Activated CD4-positive, alpha-beta T cell treated with anti-CD3 and anti-CD28 coated beads, Interleukin-2, amount 10 ng/mL, durations not matched to agents 24 days and 14 days (primary cell): ENCODE measurements around the gene PPP1R9A. TPM values are rescaled to one million over a fixed set of nuclear protein-coding genes. Genes with fewer than 3 reads are reported as not detected.
A peak's percentile ranks its signal among the peaks of the same experiment; 100 is the strongest.

Experiments used
- DNase-seq: peaks from one replicate; pipeline ENCODE4 v3.0.0; 2022
- H3K27ac Mint-ChIP-seq: one replicate; pipeline ENCODE4 v1.8.0; 2022; ENCODE audit warnings: mild to moderate bottlenecking, mixed read lengths
- H3K27me3 Mint-ChIP-seq: one replicate; pipeline ENCODE4 v1.8.0; 2022; ENCODE audit warnings: mixed read lengths
- H3K36me3 Mint-ChIP-seq: one replicate; pipeline ENCODE4 v1.8.0; 2022; ENCODE audit warnings: low read depth, mild to moderate bottlenecking, mixed read lengths
- H3K4me1 Mint-ChIP-seq: one replicate; pipeline ENCODE4 v1.8.0; 2021; ENCODE audit warnings: mixed read lengths
- H3K4me3 Mint-ChIP-seq: one replicate; pipeline ENCODE4 v1.8.0; 2022; ENCODE audit warnings: mild to moderate bottlenecking, moderate library complexity, mixed read lengths
- H3K9me3 Mint-ChIP-seq: one replicate; pipeline ENCODE4 v1.8.0; 2021; ENCODE audit warnings: mixed read lengths
- intact Hi-C: fragments of 100-400 bp; cut with micrococcal nuclease; formaldehyde crosslinking; loops from one replicate; pipeline ENCODE4 v1.15.1; 2023
- total RNA-seq: library from RNA; stranded (reverse); gene quantifications from 2 replicates; pipeline ENCODE4 v1.2.3, GENCODE V29; 2022

The PPP1R9A gene
- total RNA-seq, 1 donor from 2014 or later: not detected

DNA sequence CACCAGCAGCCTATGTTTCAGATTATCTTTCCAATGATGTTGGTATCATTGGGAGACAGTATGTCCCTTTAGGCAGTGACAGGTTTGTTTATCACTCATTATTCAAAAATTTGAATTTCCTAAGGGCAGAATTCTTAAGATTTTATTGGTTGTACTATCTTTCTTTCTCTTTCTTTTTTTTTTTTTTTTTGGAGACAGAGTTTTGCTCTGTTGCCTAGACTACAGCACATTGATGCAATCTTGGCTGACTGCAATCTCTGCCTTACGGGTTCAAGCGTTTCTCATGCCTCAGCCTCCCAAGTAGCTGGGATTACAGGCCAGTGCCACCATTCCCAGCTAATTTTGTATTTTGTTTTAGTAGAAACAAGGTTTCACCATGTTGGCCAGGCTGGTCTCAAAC lies 305.8 kb downstream of the PPP1R9A start:
- Mint-ChIP-seq H3K36me3 (no peaks in the 10 kb centered on the region), H3K4me1 (no peaks in the 10 kb centered on the region), H3K4me3 (no peak overlapping the region), H3K9me3 (no peaks in the 10 kb centered on the region), H3K27ac (no peak overlapping the region), H3K27me3 (no peaks in the 10 kb centered on the region)
- no peak for DNase-seq
- intact Hi-C loops: no loop called here

DNA sequence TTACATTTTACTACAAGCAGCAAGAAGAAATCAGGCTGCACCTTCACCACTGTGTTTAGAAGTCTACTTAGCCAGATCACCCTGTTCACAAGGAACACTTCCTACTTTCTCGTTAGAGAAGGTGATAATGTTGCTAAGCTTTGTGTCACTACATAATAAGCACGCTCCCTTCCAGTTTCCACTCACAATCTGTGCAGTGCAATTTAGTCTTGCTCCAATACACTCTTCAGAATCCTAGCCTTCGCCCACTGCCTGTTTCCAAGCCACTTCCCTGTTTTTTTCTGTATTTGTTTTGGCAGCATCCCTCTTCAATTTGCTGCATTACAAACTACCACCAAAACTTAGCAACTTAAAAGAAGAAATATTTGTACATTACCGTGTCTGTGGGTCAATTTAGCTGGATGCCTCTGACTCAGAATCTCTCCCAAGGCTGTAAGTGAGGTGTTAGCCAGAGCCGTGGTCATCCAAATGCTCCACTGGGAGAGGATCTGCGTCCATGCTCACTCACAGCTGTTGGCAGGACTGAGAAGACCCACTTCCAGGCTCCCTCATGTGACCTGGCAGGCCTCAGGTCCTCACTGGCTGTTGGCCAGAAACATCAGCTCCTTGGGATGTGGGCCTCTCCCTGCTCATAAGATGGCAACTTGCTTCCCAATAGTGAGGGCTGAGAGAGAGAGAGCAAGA lies 306.6 kb downstream of the PPP1R9A start:
- Mint-ChIP-seq H3K4me1 (no peaks in the 10 kb centered on the region), H3K4me3 (no peak overlapping the region), H3K36me3 (no peaks in the 10 kb centered on the region), H3K27ac (no peak overlapping the region), H3K9me3 (no peaks in the 10 kb centered on the region), H3K27me3 (no peaks in the 10 kb centered on the region)
- DNase-seq: no peak
- intact Hi-C loops: no loop called here

DNA sequence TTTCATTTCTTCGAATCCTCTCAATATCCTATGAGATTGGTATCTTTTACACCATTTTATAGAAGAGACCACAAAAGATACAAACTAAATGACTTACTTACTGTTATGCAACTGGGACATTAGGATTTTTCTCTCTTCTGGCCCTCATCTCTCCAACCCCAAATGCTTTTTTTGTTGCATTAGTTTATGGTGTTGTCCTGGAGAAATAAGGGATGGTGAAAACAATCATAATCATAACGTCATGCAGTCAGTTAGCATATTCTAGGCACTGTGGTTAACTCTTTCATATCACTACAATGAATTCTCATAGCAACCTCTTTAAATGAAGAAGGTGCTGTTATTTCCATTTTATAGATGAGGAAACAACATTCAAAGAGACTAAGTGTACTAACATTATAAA lies 312.3 kb downstream of the PPP1R9A start:
- Mint-ChIP-seq H3K36me3 (no peaks in the 10 kb centered on the region), H3K4me3 (no peak overlapping the region), H3K9me3 (no peaks in the 10 kb centered on the region), H3K4me1 (no peaks in the 10 kb centered on the region), H3K27ac (no peak overlapping the region), H3K27me3 (no peaks in the 10 kb centered on the region)
- intact Hi-C loops: no loop called here
- no peak for DNase-seq

DNA sequence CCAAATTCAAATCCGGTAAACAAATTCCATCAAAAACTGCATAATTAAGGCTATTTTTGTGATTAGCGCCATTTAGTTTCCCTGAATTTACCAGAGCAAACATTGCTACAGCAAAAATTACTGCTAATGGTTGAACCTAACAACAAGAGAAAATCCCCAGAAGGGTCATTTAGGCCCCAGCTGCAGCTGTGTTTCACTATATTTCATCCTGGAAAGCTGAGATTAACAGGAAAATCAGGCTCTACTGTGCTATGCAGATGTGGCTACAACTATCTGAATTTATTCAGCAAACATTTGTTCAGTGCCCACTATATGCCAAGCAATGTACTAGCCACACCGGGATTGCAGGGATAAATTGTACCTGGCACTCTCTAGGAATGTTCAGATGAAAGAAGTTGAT lies 312.9 kb downstream of the PPP1R9A start:
- Mint-ChIP-seq H3K36me3 (no peaks in the 10 kb centered on the region), H3K4me3 (no peak overlapping the region), H3K9me3 (no peaks in the 10 kb centered on the region), H3K27me3 (no peaks in the 10 kb centered on the region), H3K4me1 (no peaks in the 10 kb centered on the region), H3K27ac (no peak overlapping the region)
- intact Hi-C loops: no loop called here
- no peak for DNase-seq

DNA sequence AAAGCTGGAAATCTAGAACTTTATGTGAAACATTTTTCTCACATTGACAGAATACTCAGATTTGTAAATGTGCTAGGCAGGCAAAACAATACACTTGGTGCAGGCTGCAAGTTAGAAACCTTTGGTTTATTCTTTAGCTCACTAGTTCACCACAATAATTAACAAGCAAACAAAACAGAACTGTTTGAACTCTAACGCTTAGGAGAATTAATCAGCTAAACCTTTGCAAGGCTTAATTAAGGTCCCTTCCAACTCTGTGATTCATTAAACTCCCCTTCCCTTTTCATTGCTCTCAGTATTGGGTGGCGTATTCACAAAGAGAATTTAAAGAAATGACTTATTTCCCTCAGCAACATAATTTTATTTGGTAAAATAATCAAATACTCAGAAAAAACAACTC lies 317.9 kb downstream of the PPP1R9A start:
- Mint-ChIP-seq H3K4me3 (no peak overlapping the region), H3K9me3 (no peaks in the 10 kb centered on the region), H3K4me1 (no peaks in the 10 kb centered on the region), H3K27ac (no peak overlapping the region), H3K27me3 (no peaks in the 10 kb centered on the region), H3K36me3 (no peaks in the 10 kb centered on the region)
- intact Hi-C loops: no loop called here
- no peak for DNase-seq

DNA sequence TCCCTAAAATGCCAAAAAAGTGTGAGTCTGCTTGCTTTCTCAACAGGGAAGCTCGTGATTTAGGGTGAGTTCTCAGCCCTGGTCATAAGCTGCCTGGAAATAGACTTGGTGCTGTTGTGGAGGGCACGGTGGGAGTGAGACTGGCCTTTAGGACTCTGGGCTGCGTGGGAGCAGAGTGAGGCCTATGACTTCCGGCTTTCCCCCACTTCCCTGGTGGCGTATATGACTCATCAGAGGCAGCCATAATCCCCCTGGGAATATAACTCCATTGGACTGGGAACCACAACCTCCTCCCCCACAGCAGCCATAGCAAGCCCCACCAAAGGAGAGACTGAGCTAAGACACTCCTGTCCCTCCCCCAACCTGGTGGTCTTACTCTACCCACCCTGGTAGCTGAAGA lies 321.9 kb downstream of the PPP1R9A start:
- no peak for DNase-seq
- Mint-ChIP-seq H3K9me3 (no peaks in the 10 kb centered on the region), H3K4me3 (no peak overlapping the region), H3K27ac (no peak overlapping the region), H3K4me1 (no peaks in the 10 kb centered on the region), H3K36me3 (no peaks in the 10 kb centered on the region), H3K27me3 (no peaks in the 10 kb centered on the region)
- intact Hi-C loops: no loop called here

DNA sequence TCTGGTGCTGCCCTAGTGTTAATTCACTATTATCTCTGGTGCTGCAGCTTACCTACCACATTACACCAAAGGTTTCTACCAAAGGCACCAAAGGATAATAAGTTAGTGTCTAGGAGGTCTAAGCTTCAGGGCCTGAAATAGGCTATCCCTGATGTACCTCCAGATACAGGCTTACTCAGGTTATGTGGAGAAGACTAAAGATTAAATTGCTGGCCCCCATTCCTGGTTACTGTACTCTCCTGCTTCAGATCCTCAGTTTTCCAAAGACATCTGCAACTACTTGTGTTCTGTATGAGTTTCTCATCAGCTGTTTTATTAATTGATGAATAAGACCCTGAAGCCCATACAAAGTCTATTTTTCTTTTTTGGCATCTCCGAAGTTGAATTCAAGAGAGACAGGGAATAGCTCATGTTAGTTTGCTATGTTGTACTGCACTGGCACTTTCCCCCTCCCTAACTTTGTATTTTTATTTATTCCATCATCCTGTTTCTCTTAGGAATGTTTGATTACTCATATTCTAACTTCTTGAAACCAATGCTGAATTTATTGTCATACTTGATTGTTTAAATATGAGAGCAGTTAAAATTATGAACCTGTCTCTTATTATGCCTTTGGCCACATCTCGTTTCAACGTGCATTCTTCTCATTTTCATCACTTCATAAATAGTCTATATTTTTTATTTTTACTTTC lies 331.0 kb downstream of the PPP1R9A start:
- DNase-seq: no peak
- H3K9me3 Mint-ChIP-seq: no peaks in the 10 kb centered on the region
- H3K27me3 Mint-ChIP-seq: peaks cover 3% of the 10 kb centered on the region
- H3K4me3 Mint-ChIP-seq: no peak overlapping the region
- intact Hi-C loops: no loop called here
- H3K36me3 Mint-ChIP-seq: no peaks in the 10 kb centered on the region
- H3K4me1 Mint-ChIP-seq: no peaks in the 10 kb centered on the region
- no peak overlapping the region for H3K27ac Mint-ChIP-seq

DNA sequence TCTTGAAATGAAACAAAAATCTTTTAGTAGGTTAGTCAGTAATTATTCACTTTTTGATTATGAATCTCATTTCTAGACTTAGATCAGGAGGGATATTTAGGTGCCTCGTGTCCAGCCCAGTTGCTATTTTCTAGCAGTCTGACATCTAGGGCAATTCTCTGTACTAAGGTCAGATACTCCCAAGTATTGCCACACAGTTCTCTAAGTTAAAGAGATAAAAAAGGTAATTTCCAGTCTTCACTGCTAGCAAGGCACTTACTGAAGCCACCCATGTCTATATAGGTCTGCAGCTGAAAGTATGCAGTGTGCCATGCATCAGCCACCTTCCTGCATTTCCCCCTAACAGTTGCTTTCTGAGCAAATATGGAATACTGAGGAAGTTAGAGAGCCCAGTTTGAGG lies 333.5 kb downstream of the PPP1R9A start:
- Mint-ChIP-seq H3K27me3 (peaks cover 3% of the 10 kb centered on the region), H3K4me3 (no peak overlapping the region), H3K4me1 (no peaks in the 10 kb centered on the region), H3K9me3 (no peaks in the 10 kb centered on the region), H3K27ac (no peak overlapping the region), H3K36me3 (no peaks in the 10 kb centered on the region)
- DNase-seq: no peak
- intact Hi-C loops: loop anchor here (10.0 kb wide), 1 partner anchor 234 kb away; no protein-coding TSS in a partner anchor

DNA sequence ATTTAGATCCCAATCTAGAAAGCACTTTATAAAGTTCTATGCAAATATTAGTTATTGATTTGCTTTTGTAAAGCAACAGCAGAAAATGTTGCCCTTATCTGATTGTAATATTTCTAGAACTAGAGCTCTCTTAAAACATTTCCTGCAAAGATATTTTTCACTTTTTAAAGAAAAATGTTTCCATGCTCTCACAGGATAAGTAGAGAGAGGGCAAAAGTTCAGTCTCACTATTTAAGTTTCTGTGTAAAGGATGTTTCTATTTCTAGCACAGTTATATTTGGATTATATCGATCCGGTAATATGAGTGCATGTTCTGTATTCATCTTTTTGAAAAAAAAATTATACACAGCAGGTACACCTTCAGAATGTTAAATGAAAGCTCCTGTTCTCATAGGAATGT lies 334.9 kb downstream of the PPP1R9A start:
- no peaks in the 10 kb centered on the region for H3K4me1 Mint-ChIP-seq
- H3K27me3 Mint-ChIP-seq: peaks cover 3% of the 10 kb centered on the region
- no peaks in the 10 kb centered on the region for H3K9me3 Mint-ChIP-seq
- DNase-seq: no peak
- intact Hi-C loops: loop anchor here (10.0 kb wide), 1 partner anchor 233 kb away; no protein-coding TSS in a partner anchor
- no peaks in the 10 kb centered on the region for H3K36me3 Mint-ChIP-seq
- no peak overlapping the region for H3K27ac Mint-ChIP-seq
- no peak overlapping the region for H3K4me3 Mint-ChIP-seq

DNA sequence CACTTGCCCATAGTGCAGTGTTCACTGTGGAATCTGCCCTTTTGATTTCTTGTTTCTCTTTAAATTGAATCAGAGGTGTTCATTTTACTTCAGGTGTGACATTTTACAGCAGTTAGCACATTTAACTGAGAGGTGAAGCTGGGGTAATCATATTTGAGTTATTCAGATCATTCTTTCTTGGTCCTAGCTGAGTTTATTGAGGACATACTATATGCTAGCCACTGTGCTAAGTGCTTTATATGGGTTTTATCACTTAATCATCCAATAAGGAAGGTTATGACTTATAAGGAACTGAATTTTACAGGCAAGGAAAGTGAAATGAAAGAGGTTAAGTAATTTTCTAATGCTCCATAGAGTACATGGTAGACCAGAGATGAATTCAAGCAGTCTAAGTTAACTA lies 337.2 kb downstream of the PPP1R9A start:
- Mint-ChIP-seq H3K27ac (no peak overlapping the region), H3K36me3 (no peaks in the 10 kb centered on the region), H3K4me1 (no peaks in the 10 kb centered on the region), H3K9me3 (no peaks in the 10 kb centered on the region), H3K27me3 (peaks cover 3% of the 10 kb centered on the region), H3K4me3 (no peak overlapping the region)
- DNase-seq: no peak
- intact Hi-C loops: loop anchor here (10.0 kb wide), 1 partner anchor 230 kb away; no protein-coding TSS in a partner anchor

DNA sequence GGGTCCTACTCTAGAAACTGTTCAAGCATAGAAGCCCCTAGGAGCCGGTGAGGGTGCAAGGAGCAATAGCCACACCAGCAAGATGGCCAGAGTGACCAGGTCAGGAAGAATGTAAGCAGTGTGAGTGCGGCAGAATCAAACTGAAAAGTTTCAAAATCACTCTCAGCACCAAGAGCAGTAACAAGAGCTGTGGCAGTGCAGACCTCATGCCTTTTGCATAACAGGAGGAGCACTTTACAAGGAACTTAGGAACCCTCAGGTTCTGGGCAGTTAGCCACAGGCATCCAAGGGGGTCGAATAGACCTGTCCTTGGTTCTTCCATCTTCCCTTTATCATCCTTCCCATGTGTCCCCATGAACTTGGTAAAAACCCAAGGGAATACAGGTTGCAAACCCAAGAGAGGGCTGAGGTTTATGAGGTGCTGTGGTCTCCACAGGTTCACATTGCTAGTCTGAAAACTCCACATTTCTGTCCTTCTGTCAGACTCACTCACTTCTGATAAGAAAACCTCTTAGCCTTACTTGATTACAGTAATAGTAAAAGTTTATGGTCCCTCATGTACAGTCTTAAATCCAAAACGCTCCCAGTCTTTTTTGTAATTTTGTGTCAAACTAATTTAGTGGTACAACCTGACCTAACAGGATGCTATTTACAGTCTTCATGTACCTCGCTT lies 338.6 kb downstream of the PPP1R9A start:
- H3K27ac Mint-ChIP-seq: no peak overlapping the region
- no peak for DNase-seq
- intact Hi-C loops: loop anchor here (2.0 to 10.0 kb wide), 2 partner anchors 229 to 797 kb away; no protein-coding TSS in a partner anchor
- H3K36me3 Mint-ChIP-seq: no peaks in the 10 kb centered on the region
- H3K9me3 Mint-ChIP-seq: no peaks in the 10 kb centered on the region
- no peaks in the 10 kb centered on the region for H3K4me1 Mint-ChIP-seq
- H3K27me3 Mint-ChIP-seq: peaks cover 3% of the 10 kb centered on the region
- H3K4me3 Mint-ChIP-seq: no peak overlapping the region

DNA sequence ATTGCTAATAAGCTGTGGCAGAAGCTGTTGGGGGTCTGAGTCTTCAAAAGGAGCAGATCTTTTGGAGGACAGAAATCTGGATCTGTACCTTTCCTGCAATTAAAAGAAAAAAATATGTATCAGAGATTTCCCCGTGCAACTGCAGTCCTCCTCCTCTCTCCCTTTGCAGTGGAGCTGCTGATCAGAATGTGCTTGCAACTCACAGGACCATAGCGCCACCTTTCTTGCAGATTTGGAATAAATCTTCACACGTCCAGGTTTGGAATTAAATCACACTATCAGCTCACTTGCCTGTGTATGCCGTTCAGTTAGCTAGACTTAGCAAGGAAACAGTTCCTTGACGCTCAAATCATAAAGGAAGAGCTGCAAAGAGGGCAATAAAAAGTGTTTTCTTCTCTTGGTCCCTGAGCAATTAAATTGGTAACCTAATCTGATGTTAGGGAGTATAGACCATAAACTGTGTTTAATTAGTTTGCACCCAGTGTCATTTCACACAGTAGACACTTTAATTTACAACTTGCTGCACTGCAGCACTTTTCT lies 339.5 kb downstream of the PPP1R9A start:
- DNase-seq: peak; percentile 66
- no peaks in the 10 kb centered on the region for H3K4me1 Mint-ChIP-seq
- H3K4me3 Mint-ChIP-seq: no peak overlapping the region
- peaks cover 3% of the 10 kb centered on the region for H3K27me3 Mint-ChIP-seq
- H3K36me3 Mint-ChIP-seq: no peaks in the 10 kb centered on the region
- intact Hi-C loops: loop anchor here (2.0 to 10.0 kb wide), 2 partner anchors 228 to 798 kb away; no protein-coding TSS in a partner anchor
- H3K27ac Mint-ChIP-seq: no peak overlapping the region
- no peaks in the 10 kb centered on the region for H3K9me3 Mint-ChIP-seq

DNA sequence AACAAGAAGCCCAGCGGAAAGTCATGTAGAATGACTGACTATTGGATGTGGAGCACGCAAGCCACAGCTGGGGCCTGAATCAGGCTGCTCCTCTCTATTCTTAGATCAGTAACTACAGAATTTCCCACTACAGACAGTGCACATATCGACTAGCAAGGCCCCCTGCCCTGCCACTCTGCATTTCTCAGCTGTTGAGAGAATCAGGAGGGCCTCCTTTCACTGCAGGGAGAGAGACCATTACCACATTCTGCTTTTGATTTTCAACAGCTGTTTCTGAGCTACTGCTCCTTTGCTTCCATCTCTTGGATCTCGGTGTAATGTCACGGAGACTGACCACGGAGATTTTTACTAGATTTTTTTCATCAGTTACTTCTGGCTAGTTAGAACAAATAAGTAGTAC lies 343.2 kb downstream of the PPP1R9A start:
- intact Hi-C loops: no loop called here
- no peaks in the 10 kb centered on the region for H3K36me3 Mint-ChIP-seq
- H3K4me3 Mint-ChIP-seq: no peak overlapping the region
- no peak overlapping the region for H3K27ac Mint-ChIP-seq
- no peaks in the 10 kb centered on the region for H3K9me3 Mint-ChIP-seq
- H3K27me3 Mint-ChIP-seq: peaks cover 3% of the 10 kb centered on the region
- no peaks in the 10 kb centered on the region for H3K4me1 Mint-ChIP-seq
- DNase-seq: no peak

DNA sequence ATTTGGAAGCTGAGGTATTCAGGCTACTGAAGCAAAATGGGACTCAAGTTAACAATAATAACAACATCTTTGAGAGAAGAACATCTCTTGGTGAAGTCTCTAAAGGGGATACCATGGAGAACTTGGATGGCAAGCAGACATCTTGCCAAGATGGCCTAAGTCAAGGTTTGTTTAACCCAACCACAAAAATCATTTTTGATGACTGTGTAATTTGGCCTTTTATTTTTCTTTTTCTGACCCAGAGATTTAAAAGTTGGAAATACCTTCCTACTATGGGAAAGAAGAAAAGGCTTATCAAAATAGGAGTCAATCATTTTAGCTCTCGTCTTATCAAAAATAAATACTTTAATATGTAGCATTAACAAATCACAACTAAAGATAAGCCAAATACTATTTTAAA lies 344.6 kb downstream of the PPP1R9A start:
- no peak overlapping the region for H3K27ac Mint-ChIP-seq
- no peaks in the 10 kb centered on the region for H3K9me3 Mint-ChIP-seq
- H3K4me3 Mint-ChIP-seq: no peak overlapping the region
- intact Hi-C loops: no loop called here
- no peaks in the 10 kb centered on the region for H3K4me1 Mint-ChIP-seq
- DNase-seq: no peak
- peaks cover 3% of the 10 kb centered on the region for H3K27me3 Mint-ChIP-seq
- H3K36me3 Mint-ChIP-seq: no peaks in the 10 kb centered on the region
